ENCODE results near the gene ATP1A4. TPM values are rescaled to one million over a fixed set of nuclear protein-coding genes. Genes with fewer than 3 reads are reported as not detected.

The ATP1A4 gene
- total RNA-seq, 1 experiment from 2014 or later = not detected

- POLR2A ChIA-PET (ENCODE audit: low non-redundant PET) = no interaction called here
- DNase-seq (ENCODE audit: low spot score) = no peak
- intact Hi-C loops (cut with micrococcal nuclease; ENCODE audit: unreplicated experiment) = no loop called here
- peak overlapping the region; percentile 19 for H3K27ac ChIP-seq (ENCODE audit: low read depth, low read length, poor library complexity, severe bottlenecking)
- peaks cover 47% of the 10 kb centered on the region for H3K36me3 ChIP-seq (ENCODE audit: insufficient read depth, low read length, poor library complexity, severe bottlenecking)
- H3K4me1 ChIP-seq (ENCODE audit: insufficient read depth, low read length, poor library complexity, severe bottlenecking) = peaks cover 28% of the 10 kb centered on the region
- CTCF ChIA-PET = no interaction called here
- no peaks in the 10 kb centered on the region for H3K9me3 ChIP-seq (ENCODE audit: low read depth, low read length, poor library complexity, severe bottlenecking)
- BruUV-seq (replicated peaks) = no TSS peak
- H3K4me3 ChIP-seq (ENCODE audit: low read depth, low read length, poor library complexity, severe bottlenecking) = no peak overlapping the region
- TF ChIP-seq EZH2 (IDR thresholded peaks at IDR 0.05; ENCODE audit: borderline replicate concordance, low read depth, low read length, poor library complexity, severe bottlenecking) (no peak), CTCF (conservative IDR thresholded peaks at IDR 0.05; ENCODE audit: low read depth, low read length) (no peak)
- H3K27me3 ChIP-seq (replicated peaks; ENCODE audit: insufficient read depth, low read depth, low read length, poor library complexity) = no peaks in the 10 kb centered on the region
These were observed 58.1 kb downstream of the ATP1A4 start for GRCh38 chr1:160209321-160210046.

DNA sequence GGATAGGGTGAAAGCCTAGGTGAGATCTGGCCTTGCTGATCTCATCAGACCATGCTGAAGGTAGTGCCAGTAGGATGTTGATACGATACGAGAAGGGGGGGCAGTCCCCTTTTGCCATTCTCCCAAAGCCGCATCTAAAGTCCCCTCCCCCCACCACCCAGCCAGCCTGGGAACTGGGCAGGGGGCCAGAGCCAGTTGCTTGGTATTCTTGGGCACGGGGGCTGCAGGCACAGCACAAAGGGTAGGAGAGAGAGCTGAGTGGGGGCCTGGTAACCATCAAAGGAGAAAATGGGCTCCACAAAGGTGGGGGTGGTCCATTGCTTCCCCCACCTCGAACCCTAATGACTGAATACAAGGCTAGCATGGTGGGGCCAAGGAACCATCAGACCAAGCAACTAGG lies 59.2 kb downstream of the ATP1A4 start:
- ChIA-PET CTCF (interaction anchor here (1.0 kb wide), 1 partner anchor 9 kb away, joined by 3 read pairs; no protein-coding TSS in a partner anchor), POLR2A (ENCODE audit: low non-redundant PET) (no interaction called here)
- BruUV-seq (replicated peaks) = no TSS peak
- no peak overlapping the region for H3K4me3 ChIP-seq (ENCODE audit: low read depth, low read length, poor library complexity, severe bottlenecking)
- intact Hi-C loops (cut with micrococcal nuclease; ENCODE audit: unreplicated experiment) = no loop called here
- DNase-seq (ENCODE audit: low spot score) = no peak
- no peak for TF ChIP-seq EZH2 (IDR thresholded peaks at IDR 0.05; ENCODE audit: borderline replicate concordance, low read depth, low read length, poor library complexity, severe bottlenecking)
- H3K4me1 ChIP-seq (ENCODE audit: insufficient read depth, low read length, poor library complexity, severe bottlenecking) = peaks cover 23% of the 10 kb centered on the region
- peaks cover 55% of the 10 kb centered on the region for H3K36me3 ChIP-seq (ENCODE audit: insufficient read depth, low read length, poor library complexity, severe bottlenecking)
- H3K9me3 ChIP-seq (ENCODE audit: low read depth, low read length, poor library complexity, severe bottlenecking) = no peaks in the 10 kb centered on the region
- no peak overlapping the region for H3K27ac ChIP-seq (ENCODE audit: low read depth, low read length, poor library complexity, severe bottlenecking)
- H3K27me3 ChIP-seq (replicated peaks; ENCODE audit: insufficient read depth, low read depth, low read length, poor library complexity) = no peaks in the 10 kb centered on the region

DNA sequence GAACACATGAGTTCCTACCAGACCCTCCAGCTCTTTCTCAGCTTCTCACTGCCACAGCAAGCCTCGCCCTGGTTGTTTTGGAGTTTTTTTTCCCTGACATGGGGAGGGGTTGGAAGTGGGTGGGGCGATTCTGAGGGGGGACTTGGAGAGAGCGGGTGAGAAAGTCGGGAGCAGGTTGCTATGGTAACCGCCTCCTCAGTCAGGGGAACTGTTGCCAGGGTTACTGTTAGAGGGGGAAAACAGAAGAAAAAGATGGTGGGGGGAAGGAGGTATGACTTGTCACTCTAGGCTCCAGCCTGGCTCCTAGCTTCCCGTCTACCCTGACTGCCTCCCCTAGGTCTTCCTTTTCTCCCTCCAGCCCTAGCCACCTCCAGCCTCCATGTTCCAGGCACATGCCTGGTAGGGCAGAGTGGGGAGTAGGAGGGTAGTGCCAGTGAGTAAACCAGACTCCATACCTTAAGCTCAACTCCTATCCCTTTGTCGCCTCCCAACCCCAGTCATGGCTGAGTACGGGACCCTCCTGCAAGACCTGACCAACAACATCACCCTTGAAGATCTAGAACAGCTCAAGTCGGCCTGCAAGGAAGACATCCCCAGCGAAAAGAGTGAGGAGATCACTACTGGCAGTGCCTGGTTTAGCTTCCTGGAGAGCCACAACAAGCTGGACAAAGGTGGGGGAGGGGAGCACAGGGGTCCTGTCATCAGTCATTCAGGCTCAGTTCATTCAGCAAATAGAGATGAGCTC lies 59.8 kb downstream of the ATP1A4 start:
- Histone ChIP-seq H3K4me3 (ENCODE audit: low read depth, low read length, poor library complexity, severe bottlenecking) (no peak overlapping the region), H3K27ac (ENCODE audit: low read depth, low read length, poor library complexity, severe bottlenecking) (no peak overlapping the region), H3K4me1 (ENCODE audit: insufficient read depth, low read length, poor library complexity, severe bottlenecking) (peaks cover 19% of the 10 kb centered on the region), H3K27me3 (replicated peaks; ENCODE audit: insufficient read depth, low read depth, low read length, poor library complexity) (no peaks in the 10 kb centered on the region), H3K9me3 (ENCODE audit: low read depth, low read length, poor library complexity, severe bottlenecking) (no peaks in the 10 kb centered on the region), H3K36me3 (ENCODE audit: insufficient read depth, low read length, poor library complexity, severe bottlenecking) (peaks cover 61% of the 10 kb centered on the region)
- TF ChIP-seq CTCF (conservative IDR thresholded peaks at IDR 0.05; ENCODE audit: low read depth, low read length) = no peak
- TF ChIP-seq EZH2 (IDR thresholded peaks at IDR 0.05; ENCODE audit: borderline replicate concordance, low read depth, low read length, poor library complexity, severe bottlenecking) = no peak
- ChIA-PET POLR2A (ENCODE audit: low non-redundant PET) (no interaction called here), CTCF (interaction anchor here (0.9 to 1.0 kb wide), 2 partner anchors 9 to 41 kb away, joined by 3 read pairs; no protein-coding TSS in a partner anchor)
- intact Hi-C loops (cut with micrococcal nuclease; ENCODE audit: unreplicated experiment) = no loop called here
- no TSS peak for BruUV-seq (replicated peaks)
- DNase-seq (ENCODE audit: low spot score) = no peak

All from A673 (cell line).